NCI-H1436 (cell line): ENCODE measurements around the gene MRPS17.

Experiments used
- DNase-seq: peaks from one replicate; lab custom pipeline; 2025; lab: John Stamatoyannopoulos, UW

MRPS17 gene

GRCh38 chr7:55970978-55971377 is 19.3 kb downstream of the MRPS17 start:
- DNase-seq, result no peak

GRCh38 chr7:55973747-55974250 is 22.1 kb downstream of the MRPS17 start:
- DNase-seq, result no peak

- DNase-seq, result no peak
These were observed 24.4 kb downstream of the MRPS17 start for GRCh38 chr7:55975988-55976633.

GRCh38 chr7:55977831-55978230 is 26.2 kb downstream of the MRPS17 start:
- DNase-seq, result no peak

GRCh38 chr7:55980266-55980665 is 28.6 kb downstream of the MRPS17 start:
- no peak for DNase-seq

- DNase-seq, result no peak
These were observed 31.9 kb downstream of the MRPS17 start for GRCh38 chr7:55983537-55983936.

- DNase-seq, result no peak
These were observed 40.7 kb downstream of the MRPS17 start for GRCh38 chr7:55992346-55992745.

GRCh38 chr7:55996856-55997500 is 45.3 kb downstream of the MRPS17 start:
- no peak for DNase-seq

- DNase-seq, result no peak
These were observed 52.1 kb downstream of the MRPS17 start for GRCh38 chr7:56003749-56004148.
